B cell (primary cell): ENCODE data around the gene KATNB1. TPM values are rescaled to one million over a fixed set of nuclear protein-coding genes. Genes with fewer than 3 reads are reported as not detected.

Experiments
- ATAC-seq: fragments of 200-7000 bp; cut with Tn5 transposase; one replicate; pipeline ENCODE4 v1.10.0; 2021; ENCODE audit warnings: low read depth, mild to moderate bottlenecking, moderate number of reproducible peaks, moderate library complexity
- CTCF ChIA-PET: fragments of 350-600 bp; sonication (Branson Sonifier 250); formaldehyde crosslinking; loops from one replicate; lab custom pipeline; 2021; ENCODE audit warnings: antibody characterized with exemption, inconsistent platforms; lab: Charles Lee
- POLR2A ChIA-PET: fragments of 350-600 bp; sonication (Branson Sonifier 250); formaldehyde crosslinking; loops from one replicate; lab custom pipeline; 2021; ENCODE audit warnings: antibody characterized with exemption; lab: Charles Lee
- DNase-seq: peaks from one replicate; pipeline ENCODE4 v3.0.0; 2013
- H2AFZ ChIP-seq: 2 replicates; pipeline ENCODE4 v1.6.1; 2012; ENCODE audit warnings: mild to moderate bottlenecking, low read depth, low read length; ENCODE audit not compliant: insufficient read depth, poor library complexity, severe bottlenecking
- H3K27ac ChIP-seq, 2 donors: 1 replicate in 1 of 2; 2 replicates in 1 of 2; pipeline ENCODE4 v1.5.1; 2012 to 2013; ENCODE audit warnings: low read length in 2 of 2, mild to moderate bottlenecking in 2 of 2, moderate library complexity in 1 of 2
- H3K27me3 ChIP-seq, 4 experiments: fragments of 200-600 bp in 1 of 4; sonication (generic) in 1 of 4; replicated peaks in 1 of 4; 1 replicate in 2 of 4; 2 replicates in 2 of 4; pipeline versions ENCODE4 v1.6.1 to v1.7.0; 2013 to 2016; ENCODE audit warnings: low read length in 3 of 4, mild to moderate bottlenecking in 2 of 4, mixed read lengths in 1 of 4, moderate library complexity in 1 of 4; ENCODE audit not compliant: insufficient read depth in 4 of 4, control insufficient read depth in 3 of 4; ENCODE audit errors: control extremely low read depth in 1 of 4
- H3K36me3 ChIP-seq, 2 experiments: replicated peaks in 1 of 2; 1 replicate in 1 of 2; 2 replicates in 1 of 2; pipeline versions ENCODE4 v1.6.1 to v1.7.1; 2013; ENCODE audit warnings: low read length in 1 of 2; ENCODE audit not compliant: insufficient read depth in 2 of 2, control insufficient read depth in 1 of 2; ENCODE audit errors: control extremely low read depth in 1 of 2, extremely low read depth in 1 of 2
- H3K4me1 ChIP-seq, 2 donors: fragments of 200-600 bp in 1 of 2; sonication (generic) in 1 of 2; 1 replicate in 1 of 2; 2 replicates in 1 of 2; pipeline versions ENCODE4 v1.5.1 to v1.6.1; 2013 to 2017; ENCODE audit warnings: low read length in 2 of 2; ENCODE audit not compliant: control insufficient read depth in 2 of 2, insufficient read depth in 2 of 2
- H3K4me2 ChIP-seq: replicated peaks from 2 replicates; pipeline ENCODE3; 2012; ENCODE audit warnings: mild to moderate bottlenecking, low read depth, low read length; ENCODE audit not compliant: poor library complexity, severe bottlenecking
- H3K4me3 ChIP-seq, 5 experiments: fragments of 200-600 bp in 1 of 5; sonication (generic) in 1 of 5; 1 replicate in 3 of 5; 2 replicates in 2 of 5; pipeline versions ENCODE4 v1.5.1 to v1.7.0; 2011 to 2016; ENCODE audit warnings: low read length in 4 of 5, mild to moderate bottlenecking in 4 of 5, low read depth in 2 of 5, control low read depth in 1 of 5, moderate library complexity in 1 of 5; ENCODE audit not compliant: insufficient read depth in 1 of 5; ENCODE audit errors: control extremely low read depth in 1 of 5, extremely low read depth in 1 of 5
- H3K79me2 ChIP-seq: fragments of 200-600 bp; sonication (generic); one replicate; pipeline ENCODE4 v1.6.0; 2016; ENCODE audit warnings: low read length; ENCODE audit not compliant: control insufficient read depth, insufficient read depth
- H3K9ac ChIP-seq: fragments of 200-600 bp; sonication (generic); 2 replicates; pipeline ENCODE4 v1.6.1; 2017; ENCODE audit warnings: mild to moderate bottlenecking, low read length, moderate library complexity
- H3K9me3 ChIP-seq, 3 donors: one replicate each; pipeline versions ENCODE4 v1.6.1 to v1.7.1; 2013; ENCODE audit warnings: low read length in 2 of 3; ENCODE audit not compliant: control insufficient read depth in 2 of 3, insufficient read depth in 1 of 3; ENCODE audit errors: control extremely low read depth in 1 of 3
- H4K20me1 ChIP-seq: 2 replicates; pipeline ENCODE4 v1.6.0; 2012; ENCODE audit warnings: mild to moderate bottlenecking, low read length; ENCODE audit not compliant: insufficient read depth, control insufficient read depth, poor library complexity, severe bottlenecking
- H3K27ac Mint-ChIP-seq: one replicate; pipeline ENCODE4 v1.8.0; 2021; ENCODE audit warnings: mixed read lengths
- H3K27me3 Mint-ChIP-seq: one replicate; pipeline ENCODE4 v1.8.0; 2021; ENCODE audit warnings: mixed read lengths
- H3K4me1 Mint-ChIP-seq: one replicate; pipeline ENCODE4 v1.8.0; 2021; ENCODE audit warnings: mixed read lengths
- H3K4me3 Mint-ChIP-seq: one replicate; pipeline ENCODE4 v1.8.0; 2021; ENCODE audit warnings: mixed read lengths
- H3K9me3 Mint-ChIP-seq: one replicate; pipeline ENCODE4 v1.8.0; 2022; ENCODE audit warnings: mixed read lengths; ENCODE audit not compliant: insufficient read depth
- CTCF ChIP-seq: fragments of 200-600 bp; IDR thresholded peaks from one replicate; pipeline ENCODE4 v1.8.0; 2022; ENCODE audit warnings: antibody characterized with exemption, mild to moderate bottlenecking
- EZH2 ChIP-seq: IDR thresholded peaks from 2 replicates; pipeline ENCODE4 v1.6.1; 2012; ENCODE audit warnings: borderline replicate concordance, low read depth, mild to moderate bottlenecking, moderate library complexity, low read length; ENCODE audit not compliant: insufficient read depth, poor library complexity, severe bottlenecking
- WGBS: methylation state at CpG from one replicate; pipeline ENCODE4 v1.1.5; 2013; ENCODE audit warnings: missing lambda C conversion rate; ENCODE audit not compliant: insufficient coverage; 5-methylcytosine and 5-hydroxymethylcytosine counted together
- intact Hi-C: fragments of 100-400 bp; cut with micrococcal nuclease; formaldehyde crosslinking; loops from one replicate; pipeline ENCODE4 v1.10.0; 2022
- polyA plus RNA-seq: library from polyadenylated mRNA; depleted of rRNA; stranded (reverse); fragments of >200 nt; gene quantifications from 2 replicates; pipeline ENCODE4 v1.2.3, GENCODE V29; 2012
- total RNA-seq, 2 donors: library from RNA; stranded (reverse); fragments of 120-200 nt in 1 of 2; gene quantifications; 1 replicate in 1 of 2; 2 replicates in 1 of 2; pipeline versions ENCODE4 v1.2.3 to v1.2.4, GENCODE V29; 2013 to 2022

The KATNB1 gene
- total and polyA plus RNA-seq, 2 donors (not counting 1 experiment from before 2014, with no cell fraction given): 20.3 to 29.0 TPM

DNA sequence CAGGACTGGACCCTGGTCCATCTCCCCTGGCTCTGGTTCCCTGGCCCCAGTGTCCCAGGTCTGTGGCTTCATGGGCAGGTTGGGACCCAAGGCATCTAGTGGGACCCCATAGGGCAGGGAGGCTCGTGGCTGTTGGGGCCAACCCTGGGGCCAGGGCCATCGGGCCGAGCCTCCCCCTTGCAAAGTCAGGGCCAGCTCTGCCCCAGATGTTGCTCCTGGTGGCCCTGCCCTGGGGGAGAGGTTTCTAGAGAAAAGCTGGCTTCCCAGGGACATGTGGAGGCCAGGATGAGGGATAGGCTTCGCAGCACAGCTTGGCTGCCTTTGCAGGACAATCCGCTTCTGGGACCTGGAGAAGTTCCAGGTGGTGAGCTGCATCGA, 16.6 kb downstream of the KATNB1 start:
- no peak overlapping the region for H3K27ac ChIP-seq
- no peak overlapping the region for H3K4me3 Mint-ChIP-seq
- ChIA-PET CTCF (no interaction called here), POLR2A (no interaction called here)
- H3K27me3 ChIP-seq: no peaks in the 10 kb centered on the region
- no peak overlapping the region for H3K4me3 ChIP-seq
- DNase-seq (no peak), ATAC-seq (no peak)
- H2AFZ ChIP-seq: no peak overlapping the region
- H3K27ac Mint-ChIP-seq: no peak overlapping the region
- intact Hi-C loops: no loop called here
- TF ChIP-seq CTCF (no peak), EZH2 (no peak)
- H3K4me1 Mint-ChIP-seq: no peaks in the 10 kb centered on the region
- peaks cover 0 to 3% of the 10 kb centered on the region in 2 experiments for H3K36me3 ChIP-seq
- whole genome bisulfite sequencing: 91% methylated on average over 6 of the region's 6 CpGs
- no peaks in the 10 kb centered on the region for H3K9me3 ChIP-seq
- no peaks in the 10 kb centered on the region for H3K9me3 Mint-ChIP-seq
- H3K27me3 Mint-ChIP-seq: no peaks in the 10 kb centered on the region
- peaks cover 0 to 3% of the 10 kb centered on the region in 2 donors for H3K4me1 ChIP-seq
- no peak overlapping the region for H3K4me2 ChIP-seq
- H4K20me1 ChIP-seq: no peaks in the 10 kb centered on the region
- H3K79me2 ChIP-seq: no peaks in the 10 kb centered on the region
- H3K9ac ChIP-seq: no peak overlapping the region

GRCh38 chr16:57752581-57753447, 17.2 kb downstream of the KATNB1 start:
- WGBS: 97% methylated on average over 43 of the region's 44 CpGs

More at GRCh38 chr16:57752581-57753447, 17.2 kb downstream of the KATNB1 start:
- no peak for TF ChIP-seq CTCF
- no peak for TF ChIP-seq EZH2
- Histone ChIP-seq H3K36me3 (peaks cover 0 to 3% of the 10 kb centered on the region in 2 experiments), H4K20me1 (no peaks in the 10 kb centered on the region), H3K27me3 (no peaks in the 10 kb centered on the region), H3K79me2 (no peaks in the 10 kb centered on the region), H3K9me3 (no peaks in the 10 kb centered on the region), H3K4me1 (peaks cover 0 to 3% of the 10 kb centered on the region in 2 donors), H3K9ac (no peak overlapping the region), H3K4me2 (no peak overlapping the region), H3K27ac (no peak overlapping the region), H2AFZ (no peak overlapping the region), H3K4me3 (no peak overlapping the region)
- Mint-ChIP-seq H3K4me1 (no peaks in the 10 kb centered on the region), H3K4me3 (no peak overlapping the region), H3K27ac (no peak overlapping the region), H3K9me3 (no peaks in the 10 kb centered on the region), H3K27me3 (no peaks in the 10 kb centered on the region)
- CTCF ChIA-PET: no interaction called here
- DNase-seq: no peak
- ATAC-seq: no peak
- intact Hi-C loops: no loop called here
- POLR2A ChIA-PET: no interaction called here
